Measurements from ENCODE around the gene TMEM253. TPM values are rescaled to one million over a fixed set of nuclear protein-coding genes. Genes with fewer than 3 reads are reported as not detected.

Gene TMEM253
- total RNA-seq, 1 experiment from 2014 or later = not detected

GRCh38 chr14:21078287-21078686 is 22.6 kb upstream of the TMEM253 start:
- DNase-seq = no peak
- Histone ChIP-seq H3K36me3 (peaks cover 54% of the 10 kb centered on the region), H3K9me3 (replicated peaks) (no peaks in the 10 kb centered on the region), H3K27me3 (no peaks in the 10 kb centered on the region), H3K4me1 (no peaks in the 10 kb centered on the region), H3K4me3 (no peak overlapping the region), H3K27ac (no peak overlapping the region)

- Histone ChIP-seq H3K36me3 (peaks cover 52% of the 10 kb centered on the region), H3K4me3 (no peak overlapping the region), H3K27me3 (no peaks in the 10 kb centered on the region), H3K4me1 (no peaks in the 10 kb centered on the region), H3K27ac (no peak overlapping the region), H3K9me3 (replicated peaks) (no peaks in the 10 kb centered on the region)
- DNase-seq = no peak
Observed at GRCh38 chr14:21078726-21079125, 22.1 kb upstream of the TMEM253 start.

- Histone ChIP-seq H3K36me3 (peaks cover 38% of the 10 kb centered on the region), H3K9me3 (replicated peaks) (no peaks in the 10 kb centered on the region), H3K27me3 (no peaks in the 10 kb centered on the region)
Observed at GRCh38 chr14:21081521-21082142, 19.2 kb upstream of the TMEM253 start.

GRCh38 chr14:21083565-21084325 is 17.1 kb upstream of the TMEM253 start:
- Histone ChIP-seq H3K27ac (no peak overlapping the region), H3K4me1 (no peaks in the 10 kb centered on the region), H3K27me3 (no peaks in the 10 kb centered on the region), H3K4me3 (no peak overlapping the region), H3K36me3 (peaks cover 33% of the 10 kb centered on the region), H3K9me3 (replicated peaks) (no peaks in the 10 kb centered on the region)
- DNase-seq = no peak

More at GRCh38 chr14:21081521-21082142, 19.2 kb upstream of the TMEM253 start:
- H3K4me3 ChIP-seq = no peak overlapping the region
- H3K4me1 ChIP-seq = no peaks in the 10 kb centered on the region
- H3K27ac ChIP-seq = no peak overlapping the region
- no peak for DNase-seq

- no peak overlapping the region for H3K4me3 ChIP-seq
- no peaks in the 10 kb centered on the region for H3K4me1 ChIP-seq
- H3K27me3 ChIP-seq = no peaks in the 10 kb centered on the region
- DNase-seq = no peak
- H3K27ac ChIP-seq = no peak overlapping the region
- H3K36me3 ChIP-seq = peaks cover 31% of the 10 kb centered on the region
- H3K9me3 ChIP-seq (replicated peaks) = no peaks in the 10 kb centered on the region
Observed at GRCh38 chr14:21084396-21084795, 16.5 kb upstream of the TMEM253 start.

GRCh38 chr14:21084998-21085853 is 15.6 kb upstream of the TMEM253 start:
- no peak for DNase-seq
- Histone ChIP-seq H3K4me1 (no peaks in the 10 kb centered on the region), H3K36me3 (peaks cover 35% of the 10 kb centered on the region), H3K27ac (no peak overlapping the region), H3K9me3 (replicated peaks) (no peaks in the 10 kb centered on the region), H3K4me3 (no peak overlapping the region), H3K27me3 (no peaks in the 10 kb centered on the region)

- no peak overlapping the region for H3K4me3 ChIP-seq
- no peaks in the 10 kb centered on the region for H3K27me3 ChIP-seq
- DNase-seq = no peak
- peaks cover 35% of the 10 kb centered on the region for H3K36me3 ChIP-seq
- no peak overlapping the region for H3K27ac ChIP-seq
- H3K9me3 ChIP-seq (replicated peaks) = no peaks in the 10 kb centered on the region
- no peaks in the 10 kb centered on the region for H3K4me1 ChIP-seq
Observed at GRCh38 chr14:21086908-21087293, 14.0 kb upstream of the TMEM253 start.

- no peak for DNase-seq
- H3K36me3 ChIP-seq = peaks cover 30% of the 10 kb centered on the region
- no peaks in the 10 kb centered on the region for H3K27me3 ChIP-seq
- no peaks in the 10 kb centered on the region for H3K4me1 ChIP-seq
- H3K9me3 ChIP-seq (replicated peaks) = no peaks in the 10 kb centered on the region
- no peak overlapping the region for H3K4me3 ChIP-seq
- no peak overlapping the region for H3K27ac ChIP-seq
Observed at GRCh38 chr14:21087294-21088091, 13.4 kb upstream of the TMEM253 start.

GRCh38 chr14:21088687-21089086 is 12.2 kb upstream of the TMEM253 start:
- no peak overlapping the region for H3K4me3 ChIP-seq
- no peaks in the 10 kb centered on the region for H3K9me3 ChIP-seq (replicated peaks)
- no peak for DNase-seq
- peaks cover 22% of the 10 kb centered on the region for H3K36me3 ChIP-seq
- no peak overlapping the region for H3K27ac ChIP-seq
- H3K4me1 ChIP-seq = peaks cover 3% of the 10 kb centered on the region; the same call in 1 of the 2 replicates
- no peaks in the 10 kb centered on the region for H3K27me3 ChIP-seq

- DNase-seq = no peak
- no peaks in the 10 kb centered on the region for H3K9me3 ChIP-seq (replicated peaks)
- no peak overlapping the region for H3K4me3 ChIP-seq
- peaks cover 20% of the 10 kb centered on the region for H3K36me3 ChIP-seq
- H3K4me1 ChIP-seq = peaks cover 7% of the 10 kb centered on the region; the same call in 1 of the 2 replicates
- H3K27ac ChIP-seq = no peak overlapping the region
- H3K27me3 ChIP-seq = no peaks in the 10 kb centered on the region
Observed at GRCh38 chr14:21089271-21089670, 11.6 kb upstream of the TMEM253 start.

- no peak for DNase-seq
- Histone ChIP-seq H3K27ac (no peak overlapping the region), H3K36me3 (peaks cover 18% of the 10 kb centered on the region), H3K4me1 (peaks cover 7% of the 10 kb centered on the region; the same call in 1 of the 2 replicates), H3K9me3 (replicated peaks) (no peaks in the 10 kb centered on the region), H3K4me3 (no peak overlapping the region), H3K27me3 (no peaks in the 10 kb centered on the region)
Observed at GRCh38 chr14:21089877-21090193, 11.0 kb upstream of the TMEM253 start.

- no peak for DNase-seq
- Histone ChIP-seq H3K4me3 (no peak overlapping the region), H3K9me3 (replicated peaks) (no peaks in the 10 kb centered on the region), H3K4me1 (peaks cover 7% of the 10 kb centered on the region; the same call in 1 of the 2 replicates), H3K27ac (no peak overlapping the region), H3K27me3 (no peaks in the 10 kb centered on the region), H3K36me3 (peaks cover 18% of the 10 kb centered on the region)
Observed at GRCh38 chr14:21090194-21090939, 10.5 kb upstream of the TMEM253 start.

- Histone ChIP-seq H3K4me1 (peaks cover 7% of the 10 kb centered on the region; the same call in 1 of the 2 replicates), H3K27me3 (no peaks in the 10 kb centered on the region), H3K36me3 (peaks cover 18% of the 10 kb centered on the region), H3K27ac (no peak overlapping the region), H3K4me3 (no peak overlapping the region), H3K9me3 (replicated peaks) (no peaks in the 10 kb centered on the region)
- no peak for DNase-seq
Observed at GRCh38 chr14:21090940-21091663, 9.8 kb upstream of the TMEM253 start.

All from SJCRH30 (cell line).